ENCODE measurements around the gene GTF3C1. TPM values are rescaled to one million over a fixed set of nuclear protein-coding genes. Genes with fewer than 3 reads are reported as not detected.

Gene GTF3C1
- total and polyA plus RNA-seq, 2 of the 13 experiments (the other 11 are each of a cell fraction or from before 2014, with no cell fraction given): 29.2 to 72.7 TPM

DNA sequence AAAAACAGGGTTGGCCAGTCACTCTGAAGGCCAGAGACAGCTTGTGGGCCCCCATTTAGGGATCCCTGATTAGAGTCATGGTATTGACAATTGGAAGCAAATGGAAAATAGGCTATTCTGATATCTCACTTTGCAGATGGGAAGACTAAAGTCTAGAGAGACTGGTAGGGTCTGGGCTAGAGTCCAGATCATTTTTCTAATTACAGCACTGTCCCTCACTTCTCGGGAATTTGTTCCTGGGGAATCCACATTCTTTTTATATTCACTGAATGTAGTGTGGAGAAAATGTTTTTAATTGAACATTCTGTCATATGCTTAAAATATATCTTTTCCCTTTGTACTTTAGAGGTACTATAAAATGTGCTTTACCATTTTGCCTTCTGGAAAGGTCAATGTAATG is 1.3 kb upstream of the GTF3C1 start:
- peaks cover 0 to 1% of the 10 kb centered on the region in 2 experiments; a peak in 2 of 5 replicates for H3K36me3 ChIP-seq (replicated peaks in 1 of 2; ENCODE audit: control insufficient read depth in 1 of 2, insufficient read depth in 2 of 2, low read length in 2 of 2)
- peaks cover 36% of the 10 kb centered on the region for H3K79me2 ChIP-seq (ENCODE audit: insufficient read depth, low read length)
- H4K20me1 ChIP-seq (ENCODE audit: insufficient read depth, low read length): peaks cover 13% of the 10 kb centered on the region
- no peak overlapping the region for H2AFZ ChIP-seq (ENCODE audit: low read length)
- TF ChIP-seq GLI4 (CRISPR knock-in tag; IDR thresholded peaks at IDR 0.05; ENCODE audit: borderline replicate concordance): no peak
- TF ChIP-seq ZNF354B (CRISPR knock-in tag; IDR thresholded peaks at IDR 0.05): no peak
- no peaks in the 10 kb centered on the region for H3K9me3 ChIP-seq (ENCODE audit: low read length)
- 61% methylated on average over 1 of the region's 1 CpG for WGBS (ENCODE audit: low lambda C conversion rate)
- no peak for FAIRE-seq
- peaks cover 34% of the 10 kb centered on the region for H3K4me1 ChIP-seq (ENCODE audit: insufficient read depth, low read length)
- peak overlapping the region; percentile 64 for H3K27ac ChIP-seq (ENCODE audit: extremely low read length, insufficient read depth, low read length)
- ChIA-PET CTCF (ENCODE audit: low intra/inter-chr PET ratio, low total read pairs) (no interaction called here), POLR2A (interaction anchor here (1.8 to 1.9 kb wide), 2 partner anchors 13 to 74 kb away, joined by 5 to 7 read pairs; no protein-coding TSS in a partner anchor)
- DNase-seq (ENCODE audit: low spot score): no peak
- H3K4me3 ChIP-seq (replicated peaks in 1 of 3; ENCODE audit: insufficient read depth in 1 of 3, low read depth in 2 of 3, low read length in 3 of 3): peak overlapping the region; percentile 85 to 98 (median 93)
- no peak for ATAC-seq
- no TSS peak for BruUV-seq (replicated peaks)
- H3K27me3 ChIP-seq (ENCODE audit: control insufficient read depth in 1 of 2, insufficient read depth in 2 of 2, low read length in 2 of 2): no peaks in the 10 kb centered on the region; a peak in 1 of 5 replicates
- intact Hi-C loops (cut with micrococcal nuclease; ENCODE audit: unreplicated experiment): loop anchor here (2.0 kb wide), 1 partner anchor 28 kb away; no protein-coding TSS in a partner anchor
- H3K4me2 ChIP-seq (ENCODE audit: low read depth, low read length): peak overlapping the region; percentile 73
- H3K9ac ChIP-seq (ENCODE audit: insufficient read depth, low read depth, low read length): peak overlapping the region; percentile 87; the same call in 1 of the 2 replicates
- in situ Hi-C loops (cut with HindIII; ENCODE audit: extremely low pct_ligation_motif_present, low pct_unique_long_range_greater_than_20kb): no loop called here

GRCh38 chr16:27550582-27550920 is 838 bp upstream of the GTF3C1 start:
- in situ Hi-C loops (cut with HindIII; ENCODE audit: extremely low pct_ligation_motif_present, low pct_unique_long_range_greater_than_20kb): no loop called here
- H3K4me1 ChIP-seq (ENCODE audit: insufficient read depth, low read length): peaks cover 34% of the 10 kb centered on the region
- peak overlapping the region; percentile 73 for H3K4me2 ChIP-seq (ENCODE audit: low read depth, low read length)
- no peaks in the 10 kb centered on the region; a peak in 1 of 5 replicates for H3K27me3 ChIP-seq (ENCODE audit: control insufficient read depth in 1 of 2, insufficient read depth in 2 of 2, low read length in 2 of 2)
- H3K27ac ChIP-seq (ENCODE audit: extremely low read length, insufficient read depth, low read length): peak overlapping the region; percentile 64
- DNase-seq (ENCODE audit: low spot score) (no peak), ATAC-seq (no peak), FAIRE-seq (no peak)
- CTCF ChIA-PET (ENCODE audit: low intra/inter-chr PET ratio, low total read pairs): no interaction called here
- WGBS (ENCODE audit: low lambda C conversion rate): 13% methylated on average over 4 of the region's 4 CpGs
- no peak overlapping the region for H2AFZ ChIP-seq (ENCODE audit: low read length)
- peaks cover 13% of the 10 kb centered on the region for H4K20me1 ChIP-seq (ENCODE audit: insufficient read depth, low read length)
- H3K9ac ChIP-seq (ENCODE audit: insufficient read depth, low read depth, low read length): peak overlapping the region; percentile 87
- H3K9me3 ChIP-seq (ENCODE audit: low read length): no peaks in the 10 kb centered on the region
- BruUV-seq (replicated peaks): TSS peak; percentile 87
- H3K4me3 ChIP-seq (replicated peaks in 1 of 3; ENCODE audit: insufficient read depth in 1 of 3, low read depth in 2 of 3, low read length in 3 of 3): peak overlapping the region; percentile 85 to 98 (median 93)
- H3K36me3 ChIP-seq (replicated peaks in 1 of 2; ENCODE audit: control insufficient read depth in 1 of 2, insufficient read depth in 2 of 2, low read length in 2 of 2): peaks cover 1 to 6% of the 10 kb centered on the region in 2 experiments; a peak in 4 of 5 replicates
- POLR2A ChIA-PET: interaction anchor here (1.1 to 1.9 kb wide), 9 partner anchors 9 to 347 kb away, joined by 3 to 36 read pairs (median 5); partner anchors contain the start of gene KDM8
- intact Hi-C loops (cut with micrococcal nuclease; ENCODE audit: unreplicated experiment): loop anchor here (2.0 kb wide), 1 partner anchor 28 kb away; no protein-coding TSS in a partner anchor
- H3K79me2 ChIP-seq (ENCODE audit: insufficient read depth, low read length): peaks cover 36% of the 10 kb centered on the region
- TF ChIP-seq RCOR2 (CRISPR knock-in tag; IDR thresholded peaks at IDR 0.05) (peak; percentile 59), RAD21 (CRISPR knock-in tag; IDR thresholded peaks at IDR 0.05) (no peak), MED8 (CRISPR knock-in tag; IDR thresholded peaks at IDR 0.05; ENCODE audit: insufficient replicate concordance) (no peak), ZNF691 (CRISPR knock-in tag; IDR thresholded peaks at IDR 0.05; ENCODE audit: borderline replicate concordance, low read depth) (no peak), NR3C1 (CRISPR knock-in tag; IDR thresholded peaks at IDR 0.05) (no peak), TOE1 (CRISPR knock-in tag; IDR thresholded peaks at IDR 0.05) (no peak), ZNF615 (CRISPR knock-in tag; IDR thresholded peaks at IDR 0.05; ENCODE audit: borderline replicate concordance) (0 out of 2 replicates have a peak, but pooled peaks have one; percentile 54), EEA1 (CRISPR knock-in tag; IDR thresholded peaks at IDR 0.05; ENCODE audit: borderline replicate concordance) (0 out of 2 replicates have a peak, but pooled peaks have one; percentile 2), ZNF629 (CRISPR knock-in tag; conservative IDR thresholded peaks at IDR 0.05) (peak; percentile 100), ARID3A (IDR thresholded peaks at IDR 0.05; ENCODE audit: low read depth, low read length) (0 out of 2 replicates have a peak, but pooled peaks have one; percentile 13), CREB1 (IDR thresholded peaks at IDR 0.05) (no peak), CREB1 (CRISPR knock-in tag; IDR thresholded peaks at IDR 0.05) (no peak), REPIN1 (CRISPR knock-in tag; IDR thresholded peaks at IDR 0.05; ENCODE audit: borderline replicate concordance, low read depth) (no peak)

Data from HepG2 (cell line).